SK-N-SH (cell line): ENCODE results near the gene SULF2. TPM values are rescaled to one million over a fixed set of nuclear protein-coding genes. Genes with fewer than 3 reads are reported as not detected.

Source experiments
- CTCF ChIA-PET: fragments of 300-600, 350-600 bp; formaldehyde crosslinking; extraction: SDS; loops from one replicate; lab custom pipeline; 2021; lab: Yijun Ruan, JAX
- POLR2A ChIA-PET: fragments of 350-600 bp; sonication (Branson Sonifier 250); formaldehyde crosslinking; extraction: SDS; loops from one replicate; lab custom pipeline; 2020; ENCODE audit warnings: antibody characterized with exemption, inconsistent platforms; lab: Yijun Ruan, JAX
- DNase-seq: peaks from one replicate; pipeline ENCODE4 v3.0.0; 2012
- H2AFZ ChIP-seq: fragments of 200-600 bp; sonication (generic); 2 replicates; pipeline ENCODE4 v1.8.1; 2016; ENCODE audit warnings: antibody characterized with exemption, mild to moderate bottlenecking, low read depth
- H3F3A ChIP-seq: fragments of 200-600 bp; sonication (generic); replicated peaks from 2 replicates; pipeline ENCODE3; 2016; ENCODE audit warnings: antibody characterized with exemption, mild to moderate bottlenecking; ENCODE audit not compliant: insufficient read depth
- H3K27ac ChIP-seq, 2 experiments: fragments of 200-500 bp in 1 of 2; fragments of 200-600 bp in 1 of 2; sonication (Bioruptor generic) in 1 of 2; sonication (generic), shearing (Covaris generic) in 1 of 2; 2 replicates each; pipeline versions ENCODE4 v1.5.1 to v1.6.1; 2014 to 2016; ENCODE audit warnings: low read depth in 2 of 2, inconsistent platforms in 1 of 2, low read length in 1 of 2, mild to moderate bottlenecking in 1 of 2, mixed read lengths in 1 of 2
- H3K27me3 ChIP-seq: fragments of 200-600 bp; sonication (generic), shearing (Covaris generic); 2 replicates; pipeline ENCODE4 v1.6.1; 2016; ENCODE audit warnings: mixed run types; ENCODE audit not compliant: insufficient read depth
- H3K36me3 ChIP-seq, 2 experiments: fragments of 200-500 bp in 1 of 2; fragments of 200-600 bp in 1 of 2; sonication (Bioruptor generic) in 1 of 2; sonication (generic) in 1 of 2; replicated peaks in 1 of 2; 2 replicates each; pipeline versions ENCODE3 to v1.5.1; 2014 to 2016; ENCODE audit warnings: low read length in 1 of 2, mild to moderate bottlenecking in 1 of 2; ENCODE audit not compliant: insufficient read depth in 2 of 2, control insufficient read depth in 1 of 2
- H3K4me1 ChIP-seq, 2 experiments: fragments of 200-500 bp in 1 of 2; fragments of 200-600 bp in 1 of 2; sonication (Bioruptor generic) in 1 of 2; sonication (generic), shearing (Covaris generic) in 1 of 2; 2 replicates each; pipeline versions ENCODE4 v1.5.1 to v1.6.1; 2014 to 2016; ENCODE audit warnings: low read depth in 1 of 2, low read length in 1 of 2, mixed run types in 1 of 2; ENCODE audit not compliant: insufficient read depth in 2 of 2, control insufficient read depth in 1 of 2
- H3K4me2 ChIP-seq: fragments of 200-600 bp; sonication (generic), shearing (Covaris generic); 2 replicates; pipeline ENCODE4 v1.6.1; 2017; ENCODE audit warnings: mixed run types
- H3K4me3 ChIP-seq, 2 experiments: fragments of 200-500 bp in 1 of 2; fragments of 200-600 bp in 1 of 2; sonication (Bioruptor generic) in 1 of 2; sonication (generic), shearing (Covaris generic) in 1 of 2; 2 replicates each; pipeline versions ENCODE4 v1.5.1 to v1.8.1; 2014 to 2016; ENCODE audit warnings: low read depth in 2 of 2, inconsistent platforms in 1 of 2, low read length in 1 of 2, mild to moderate bottlenecking in 1 of 2, mixed read lengths in 1 of 2, moderate library complexity in 1 of 2
- H3K79me2 ChIP-seq: fragments of 200-600 bp; sonication (generic); 2 replicates; pipeline ENCODE4 v1.8.1; 2017; ENCODE audit warnings: mild to moderate bottlenecking; ENCODE audit not compliant: insufficient read depth
- H3K9ac ChIP-seq: fragments of 200-600 bp; sonication (generic); 2 replicates; pipeline ENCODE4 v1.6.1; 2017; ENCODE audit warnings: mixed run types
- H3K9me2 ChIP-seq: fragments of 200-600 bp; sonication (generic); 2 replicates; pipeline ENCODE4 v1.6.1; 2017; ENCODE audit warnings: mixed run types
- H3K9me3 ChIP-seq: fragments of 200-600 bp; sonication (generic); 2 replicates; pipeline ENCODE4 v1.6.1; 2017; ENCODE audit warnings: mixed run types, mild to moderate bottlenecking, moderate library complexity
- H4K20me1 ChIP-seq: fragments of 200-600 bp; sonication (generic); 2 replicates; pipeline ENCODE4 v1.6.1; 2017; ENCODE audit warnings: mild to moderate bottlenecking, mixed run types; ENCODE audit not compliant: insufficient read depth
- CHD2 ChIP-seq: fragments of 150-350 bp; IDR thresholded peaks from 2 replicates; pipeline ENCODE4 v1.6.1; 2018; ENCODE audit warnings: low read length; ENCODE audit not compliant: partially characterized antibody
- ELF1 ChIP-seq: IDR thresholded peaks from 2 replicates; pipeline ENCODE4 v1.4.0; 2012
- FOSL2 ChIP-seq: IDR thresholded peaks from 2 replicates; pipeline ENCODE4 v1.4.0; 2012; ENCODE audit warnings: low read depth, mild to moderate bottlenecking, moderate library complexity, borderline replicate concordance
- FOXJ3 ChIP-seq: sonication (generic); formaldehyde crosslinking; IDR thresholded peaks from 2 replicates; pipeline ENCODE4 v1.5.1; 2020; ENCODE audit warnings: mild to moderate bottlenecking, missing genetic modification reagents
- GABPA ChIP-seq: IDR thresholded peaks from 2 replicates; pipeline ENCODE4 v1.4.0; 2012; ENCODE audit warnings: low read depth, mild to moderate bottlenecking
- GATA2 ChIP-seq: sonication (generic); formaldehyde crosslinking; IDR thresholded peaks from 2 replicates; pipeline ENCODE4 v1.5.0; 2020; ENCODE audit warnings: mild to moderate bottlenecking, missing genetic modification reagents
- JUND ChIP-seq: IDR thresholded peaks from 2 replicates; pipeline ENCODE4 v1.4.0; 2012
- MXI1 ChIP-seq: IDR thresholded peaks from 2 replicates; pipeline ENCODE4 v1.6.1; 2012; ENCODE audit warnings: mild to moderate bottlenecking, low read depth, low read length, improper control_type of control experiment
- NFIC ChIP-seq: IDR thresholded peaks from 2 replicates; pipeline ENCODE4 v1.4.0; 2012; ENCODE audit warnings: borderline replicate concordance
- NRF1 ChIP-seq: IDR thresholded peaks from 2 replicates; pipeline ENCODE4 v1.6.1; 2012; ENCODE audit warnings: low read depth, mild to moderate bottlenecking, low read length
- RAD21 ChIP-seq: IDR thresholded peaks from 2 replicates; pipeline ENCODE4 v1.6.1; 2012; ENCODE audit warnings: mild to moderate bottlenecking, low read length
- RFX5 ChIP-seq: IDR thresholded peaks from 2 replicates; pipeline ENCODE4 v1.6.1; 2012; ENCODE audit warnings: mild to moderate bottlenecking, improper control_type of control experiment, low read length
- SIN3A ChIP-seq: IDR thresholded peaks from 2 replicates; pipeline ENCODE4 v1.6.1; 2012; ENCODE audit warnings: low read depth, mild to moderate bottlenecking, low read length, moderate library complexity, borderline replicate concordance
- SMC3 ChIP-seq: IDR thresholded peaks from 2 replicates; pipeline ENCODE4 v1.6.1; 2012; ENCODE audit warnings: low read depth, low read length, improper control_type of control experiment
- TAF1 ChIP-seq: IDR thresholded peaks from 2 replicates; pipeline ENCODE4 v1.6.1; 2012; ENCODE audit warnings: low read depth, mild to moderate bottlenecking, low read length, moderate library complexity, borderline replicate concordance
- YY1 ChIP-seq: IDR thresholded peaks from 2 replicates; pipeline ENCODE4 v1.4.0; 2012; ENCODE audit warnings: low read depth, mild to moderate bottlenecking
- WGBS: methylation state at CpG from one replicate; pipeline ENCODE4 v1.1.6; 2017; ENCODE audit warnings: low lambda C conversion rate; 5-methylcytosine and 5-hydroxymethylcytosine counted together
- polyA plus RNA-seq, 3 experiments: library from polyadenylated mRNA; depleted of rRNA; stranded (reverse); fragments of >200 nt; gene quantifications; 2 replicates each; pipeline ENCODE4 v1.2.3, GENCODE V29; 2012
- TF ChIP-seq, protein P1 (sequence below): IDR thresholded peaks from 2 replicates; pipeline ENCODE4 v1.4.0; 2012; ENCODE audit warnings: low read depth
- TF ChIP-seq, protein P2 (sequence below): IDR thresholded peaks from 2 replicates; pipeline ENCODE4; 2012
- TF ChIP-seq, protein P3 (sequence below): IDR thresholded peaks from 2 replicates; pipeline ENCODE4 v1.6.1; 2012; ENCODE audit warnings: mild to moderate bottlenecking, low read depth, low read length, moderate library complexity
- TF ChIP-seq, protein P4 (sequence below): IDR thresholded peaks from 2 replicates; pipeline ENCODE4 v1.4.0; 2012; ENCODE audit warnings: low read depth, borderline replicate concordance

The SULF2 gene
- polyA plus RNA-seq, 1 of the 3 experiments (the other 2 are of a cell fraction): 20.2 TPM

DNA sequence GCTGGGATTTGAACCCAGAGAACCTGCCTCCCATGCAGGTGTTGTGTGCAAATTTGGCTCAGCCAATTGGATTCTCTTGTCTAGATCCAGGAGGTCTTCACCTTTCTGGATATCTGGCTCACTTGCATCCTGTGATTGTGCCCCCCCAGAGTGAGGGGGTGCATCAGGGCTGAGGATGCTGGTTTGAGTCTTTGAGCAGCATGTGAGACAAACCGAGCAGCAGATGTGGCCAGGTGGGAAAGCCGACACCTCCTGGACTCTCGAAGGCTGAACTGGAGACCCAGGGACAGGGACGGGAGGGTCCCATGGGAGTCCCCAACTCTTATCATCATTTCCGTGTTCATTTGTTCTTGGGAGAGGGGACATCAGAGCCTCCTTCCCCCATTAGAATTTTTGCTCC is 30.6 kb upstream of the SULF2 start:
- no peaks in the 10 kb centered on the region; the same call in 1 of the 2 replicates for H3K27me3 ChIP-seq
- H3K4me1 ChIP-seq: no peaks in the 10 kb centered on the region; a peak in 1 of 4 replicates
- no peak overlapping the region for H3K9ac ChIP-seq
- POLR2A ChIA-PET: no interaction called here
- no peak for TF ChIP-seq RAD21
- no peak for TF ChIP-seq NFIC
- no peak for TF ChIP-seq FOXJ3 (CRISPR knock-in tag)
- TF ChIP-seq ELF1: no peak
- no peak for TF ChIP-seq GABPA
- no peak for TF ChIP-seq YY1
- TF ChIP-seq, protein P1, sequence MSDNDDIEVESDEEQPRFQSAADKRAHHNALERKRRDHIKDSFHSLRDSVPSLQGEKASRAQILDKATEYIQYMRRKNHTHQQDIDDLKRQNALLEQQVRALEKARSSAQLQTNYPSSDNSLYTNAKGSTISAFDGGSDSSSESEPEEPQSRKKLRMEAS: no peak
- TF ChIP-seq, protein P2, sequence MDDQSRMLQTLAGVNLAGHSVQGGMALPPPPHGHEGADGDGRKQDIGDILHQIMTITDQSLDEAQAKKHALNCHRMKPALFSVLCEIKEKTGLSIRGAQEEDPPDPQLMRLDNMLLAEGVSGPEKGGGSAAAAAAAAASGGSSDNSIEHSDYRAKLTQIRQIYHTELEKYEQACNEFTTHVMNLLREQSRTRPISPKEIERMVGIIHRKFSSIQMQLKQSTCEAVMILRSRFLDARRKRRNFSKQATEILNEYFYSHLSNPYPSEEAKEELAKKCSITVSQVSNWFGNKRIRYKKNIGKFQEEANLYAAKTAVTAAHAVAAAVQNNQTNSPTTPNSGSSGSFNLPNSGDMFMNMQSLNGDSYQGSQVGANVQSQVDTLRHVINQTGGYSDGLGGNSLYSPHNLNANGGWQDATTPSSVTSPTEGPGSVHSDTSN: no peak
- no peak for TF ChIP-seq JUND
- TF ChIP-seq SMC3: no peak
- TF ChIP-seq NRF1: no peak
- TF ChIP-seq RFX5: no peak
- TF ChIP-seq CHD2: no peak
- TF ChIP-seq FOSL2: no peak
- TF ChIP-seq SIN3A: no peak
- no peak for TF ChIP-seq TAF1
- no peak for TF ChIP-seq GATA2 (CRISPR knock-in tag)
- TF ChIP-seq MXI1: no peak
- TF ChIP-seq, protein P3, sequence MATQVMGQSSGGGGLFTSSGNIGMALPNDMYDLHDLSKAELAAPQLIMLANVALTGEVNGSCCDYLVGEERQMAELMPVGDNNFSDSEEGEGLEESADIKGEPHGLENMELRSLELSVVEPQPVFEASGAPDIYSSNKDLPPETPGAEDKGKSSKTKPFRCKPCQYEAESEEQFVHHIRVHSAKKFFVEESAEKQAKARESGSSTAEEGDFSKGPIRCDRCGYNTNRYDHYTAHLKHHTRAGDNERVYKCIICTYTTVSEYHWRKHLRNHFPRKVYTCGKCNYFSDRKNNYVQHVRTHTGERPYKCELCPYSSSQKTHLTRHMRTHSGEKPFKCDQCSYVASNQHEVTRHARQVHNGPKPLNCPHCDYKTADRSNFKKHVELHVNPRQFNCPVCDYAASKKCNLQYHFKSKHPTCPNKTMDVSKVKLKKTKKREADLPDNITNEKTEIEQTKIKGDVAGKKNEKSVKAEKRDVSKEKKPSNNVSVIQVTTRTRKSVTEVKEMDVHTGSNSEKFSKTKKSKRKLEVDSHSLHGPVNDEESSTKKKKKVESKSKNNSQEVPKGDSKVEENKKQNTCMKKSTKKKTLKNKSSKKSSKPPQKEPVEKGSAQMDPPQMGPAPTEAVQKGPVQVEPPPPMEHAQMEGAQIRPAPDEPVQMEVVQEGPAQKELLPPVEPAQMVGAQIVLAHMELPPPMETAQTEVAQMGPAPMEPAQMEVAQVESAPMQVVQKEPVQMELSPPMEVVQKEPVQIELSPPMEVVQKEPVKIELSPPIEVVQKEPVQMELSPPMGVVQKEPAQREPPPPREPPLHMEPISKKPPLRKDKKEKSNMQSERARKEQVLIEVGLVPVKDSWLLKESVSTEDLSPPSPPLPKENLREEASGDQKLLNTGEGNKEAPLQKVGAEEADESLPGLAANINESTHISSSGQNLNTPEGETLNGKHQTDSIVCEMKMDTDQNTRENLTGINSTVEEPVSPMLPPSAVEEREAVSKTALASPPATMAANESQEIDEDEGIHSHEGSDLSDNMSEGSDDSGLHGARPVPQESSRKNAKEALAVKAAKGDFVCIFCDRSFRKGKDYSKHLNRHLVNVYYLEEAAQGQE: no peak
- TF ChIP-seq, protein P4, sequence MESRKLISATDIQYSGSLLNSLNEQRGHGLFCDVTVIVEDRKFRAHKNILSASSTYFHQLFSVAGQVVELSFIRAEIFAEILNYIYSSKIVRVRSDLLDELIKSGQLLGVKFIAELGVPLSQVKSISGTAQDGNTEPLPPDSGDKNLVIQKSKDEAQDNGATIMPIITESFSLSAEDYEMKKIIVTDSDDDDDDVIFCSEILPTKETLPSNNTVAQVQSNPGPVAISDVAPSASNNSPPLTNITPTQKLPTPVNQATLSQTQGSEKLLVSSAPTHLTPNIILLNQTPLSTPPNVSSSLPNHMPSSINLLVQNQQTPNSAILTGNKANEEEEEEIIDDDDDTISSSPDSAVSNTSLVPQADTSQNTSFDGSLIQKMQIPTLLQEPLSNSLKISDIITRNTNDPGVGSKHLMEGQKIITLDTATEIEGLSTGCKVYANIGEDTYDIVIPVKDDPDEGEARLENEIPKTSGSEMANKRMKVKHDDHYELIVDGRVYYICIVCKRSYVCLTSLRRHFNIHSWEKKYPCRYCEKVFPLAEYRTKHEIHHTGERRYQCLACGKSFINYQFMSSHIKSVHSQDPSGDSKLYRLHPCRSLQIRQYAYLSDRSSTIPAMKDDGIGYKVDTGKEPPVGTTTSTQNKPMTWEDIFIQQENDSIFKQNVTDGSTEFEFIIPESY: no peak
- TF ChIP-seq, all 33 proteins: peak for 0
- Histone ChIP-seq H3K9me3 (no peaks in the 10 kb centered on the region), H3K4me2 (no peak overlapping the region), H2AFZ (no peak overlapping the region), H3K9me2 (no peaks in the 10 kb centered on the region), H4K20me1 (no peaks in the 10 kb centered on the region), H3K4me3 (no peak overlapping the region), H3K36me3 (no peaks in the 10 kb centered on the region), H3K79me2 (no peaks in the 10 kb centered on the region), H3K27ac (no peak overlapping the region), H3F3A (no peaks in the 10 kb centered on the region)
- no peak for DNase-seq
- CTCF ChIA-PET: no interaction called here
- WGBS: 40% methylated on average over 5 of the region's 5 CpGs
